Endothelial cell of umbilical vein (primary cell): ENCODE data around the gene CLEC4A. TPM values are rescaled to one million over a fixed set of nuclear protein-coding genes. Genes with fewer than 3 reads are reported as not detected.

ENCODE experiments used
- BruUV-seq: library from RNA; stranded (reverse); fragments of 400-500 nt; replicated peaks from 2 replicates; lab custom pipeline; 2021; lab: Mats Ljungman, UMichigan
- CTCF ChIA-PET: fragments of 300-600, 350-600 bp; sonication (Branson Sonifier 250); formaldehyde crosslinking; loops from one replicate; lab custom pipeline; 2021; ENCODE audit warnings: antibody characterized with exemption, inconsistent platforms; lab: Charles Lee
- POLR2A ChIA-PET: fragments of 300-600, 350-600 bp; sonication (Branson Sonifier 250); formaldehyde crosslinking; loops from one replicate; lab custom pipeline; 2021; ENCODE audit warnings: antibody characterized with exemption, inconsistent platforms; lab: Charles Lee
- DNase-seq: peaks from one replicate; pipeline ENCODE4 v3.0.0-alpha.2; 2011; ENCODE audit warnings: low read depth, low spot score
- FAIRE-seq: peaks from 2 replicates; lab custom pipeline; 2011; peaks lifted over from hg19 to GRCh38; lab: Jason Lieb, UNC
- H2AFZ ChIP-seq: 2 replicates; pipeline ENCODE4 v1.6.0; 2012; ENCODE audit warnings: low read depth, low read length, control low read depth, inconsistent platforms
- H3K27ac ChIP-seq: 2 replicates; pipeline ENCODE4 v1.5.1; 2011; ENCODE audit warnings: low read depth, mild to moderate bottlenecking, control low read depth, low read length, moderate library complexity; ENCODE audit not compliant: insufficient read depth
- H3K27me3 ChIP-seq, 2 experiments: 2 replicates each; pipeline versions ENCODE4 v1.6.0 to v1.6.1; 2011; ENCODE audit warnings: low read length in 2 of 2, mixed read lengths in 1 of 2; ENCODE audit not compliant: control insufficient read depth in 2 of 2, insufficient read depth in 2 of 2
- H3K36me3 ChIP-seq, 2 experiments: 2 replicates in 1 of 2; 3 replicates in 1 of 2; pipeline ENCODE4 v1.5.1; 2011; ENCODE audit warnings: low read length in 2 of 2, mild to moderate bottlenecking in 1 of 2, moderate library complexity in 1 of 2; ENCODE audit not compliant: control insufficient read depth in 2 of 2, insufficient read depth in 2 of 2; ENCODE audit errors: extremely low read depth in 1 of 2
- H3K4me1 ChIP-seq: 3 replicates; pipeline ENCODE4 v1.5.1; 2011; ENCODE audit warnings: mild to moderate bottlenecking, low read length; ENCODE audit not compliant: control insufficient read depth, insufficient read depth; ENCODE audit errors: extremely low read depth
- H3K4me2 ChIP-seq: 2 replicates; pipeline ENCODE4 v1.6.1; 2011; ENCODE audit warnings: low read length, control low read depth, mixed read lengths; ENCODE audit not compliant: insufficient read depth
- H3K4me3 ChIP-seq, 3 experiments: fragments of 200-600 bp in 1 of 3; sonication (generic), shearing (Covaris generic) in 1 of 3; replicated peaks in 1 of 3; 2 replicates each; pipeline ENCODE4 v1.5.1; 2011 to 2016; ENCODE audit warnings: control low read depth in 3 of 3, low read length in 3 of 3, mild to moderate bottlenecking in 2 of 3, inconsistent platforms in 1 of 3, low read depth in 1 of 3, moderate library complexity in 1 of 3; ENCODE audit not compliant: insufficient read depth in 1 of 3
- H3K79me2 ChIP-seq: 2 replicates; pipeline ENCODE4 v1.6.0; 2012; ENCODE audit warnings: low read length, inconsistent platforms; ENCODE audit not compliant: control insufficient read depth, insufficient read depth
- H3K9ac ChIP-seq: replicated peaks from 2 replicates; pipeline ENCODE3; 2011; ENCODE audit warnings: low read length, control low read depth; ENCODE audit not compliant: insufficient read depth; ENCODE audit errors: extremely low read depth
- H3K9me1 ChIP-seq: replicated peaks from 3 replicates; pipeline ENCODE4 v1.6.0; 2011; ENCODE audit warnings: mild to moderate bottlenecking, low read length; ENCODE audit not compliant: control insufficient read depth, insufficient read depth; ENCODE audit errors: extremely low read depth
- H3K9me3 ChIP-seq: replicated peaks from 2 replicates; pipeline ENCODE4 v1.5.1; 2012; ENCODE audit warnings: low read length, inconsistent platforms; ENCODE audit not compliant: control insufficient read depth, insufficient read depth
- H4K20me1 ChIP-seq: replicated peaks from 2 replicates; pipeline ENCODE3; 2011; ENCODE audit warnings: mild to moderate bottlenecking, low read length; ENCODE audit not compliant: control insufficient read depth, insufficient read depth; ENCODE audit errors: extremely low read depth
- CTCF ChIP-seq, 2 donors: IDR thresholded peaks; 1 replicate in 1 of 2; 2 replicates in 1 of 2; pipeline ENCODE4 v1.5.1; 2011; ENCODE audit warnings: low read length in 2 of 2, mild to moderate bottlenecking in 2 of 2, moderate library complexity in 2 of 2, control low read depth in 1 of 2, inconsistent platforms in 1 of 2, low read depth in 1 of 2; ENCODE audit not compliant: insufficient read depth in 1 of 2; ENCODE audit errors: extremely low read depth in 1 of 2
- EZH2 ChIP-seq: IDR thresholded peaks from 2 replicates; pipeline ENCODE4 v1.6.1; 2012; ENCODE audit warnings: borderline replicate concordance, low read depth, mild to moderate bottlenecking, moderate library complexity, low read length, inconsistent platforms; ENCODE audit not compliant: severe bottlenecking
- FOS ChIP-seq: IDR thresholded peaks from 2 replicates; pipeline ENCODE4 v1.6.1; 2011; ENCODE audit warnings: mild to moderate bottlenecking, low read length, moderate library complexity, borderline replicate concordance; ENCODE audit not compliant: insufficient read depth
- GATA2 ChIP-seq: IDR thresholded peaks from 2 replicates; pipeline ENCODE4 v1.7.0; 2011; ENCODE audit warnings: low read depth, mild to moderate bottlenecking, moderate library complexity, mixed read lengths, low read length; ENCODE audit not compliant: insufficient read length, insufficient read depth
- JUN ChIP-seq: IDR thresholded peaks from 2 replicates; pipeline ENCODE4 v1.6.1; 2011; ENCODE audit warnings: borderline replicate concordance, low read depth; ENCODE audit not compliant: insufficient read length, insufficient read depth
- MAX ChIP-seq: IDR thresholded peaks from 2 replicates; pipeline ENCODE4 v1.6.1; 2011; ENCODE audit not compliant: insufficient read depth, insufficient read length
- MYC ChIP-seq: IDR thresholded peaks from one replicate; pipeline ENCODE4 v1.6.1; 2011; ENCODE audit warnings: mild to moderate bottlenecking, low read depth, low read length
- POLR2A ChIP-seq: IDR thresholded peaks from 2 replicates; pipeline ENCODE4 v1.6.1; 2012; ENCODE audit warnings: low read depth, mild to moderate bottlenecking, control low read depth, low read length
- POLR2AphosphoS5 ChIP-seq: IDR thresholded peaks from 2 replicates; pipeline ENCODE4 v1.6.1; 2012; ENCODE audit warnings: low read depth, mild to moderate bottlenecking, control low read depth, low read length, moderate library complexity; ENCODE audit not compliant: insufficient read depth
- dilution Hi-C: fragments of 300-500 bp; cut with MboI; formaldehyde crosslinking; loops from one replicate; pipeline ENCODE4 v1.15.0; 2019; ENCODE audit warnings: low sequenced_read_pairs; ENCODE audit not compliant: extremely low pct_ligation_motif_present
- intact Hi-C: fragments of 100-400 bp; cut with micrococcal nuclease; formaldehyde crosslinking; loops from one replicate; pipeline ENCODE4 v1.10.0; 2022
- polyA plus RNA-seq, 4 experiments: library from polyadenylated mRNA; depleted of rRNA in 3 of 4; stranded (reverse) in 3 of 4; unstranded in 1 of 4; fragments of >200 nt; gene quantifications; 2 replicates each; pipeline versions ENCODE4 v1.2.1 to v1.2.3, GENCODE V29; 2011 to 2012; ENCODE audit warnings: missing spikeins in 1 of 4
- total RNA-seq: library from RNA; stranded (reverse); gene quantifications from 2 replicates; pipeline ENCODE4 v1.2.3, GENCODE V29; 2021

The CLEC4A gene
- total and polyA plus RNA-seq, 2 donors (not counting 3 experiments of a cell fraction or from before 2014, with no cell fraction given): 0.52 to 0.86 TPM

GRCh38 chr12:8078916-8079315, 44.5 kb upstream of the CLEC4A start:
- no peaks in the 10 kb centered on the region for H3K9me3 ChIP-seq
- intact Hi-C loops (loop anchor here (1.0 kb wide), 4 partner anchors 13 to 219 kb away; partner anchors contain the start of gene C3AR1), dilution Hi-C loops (no loop called here)
- no peaks in the 10 kb centered on the region for H3K27me3 ChIP-seq
- peaks cover 21% of the 10 kb centered on the region for H3K79me2 ChIP-seq
- H3K36me3 ChIP-seq: no peaks in the 10 kb centered on the region
- ChIA-PET POLR2A (interaction anchor here (0.9 to 1.1 kb wide), 2 partner anchors 143 to 146 kb away, joined by 3 to 7 read pairs; partner anchors contain the start of gene SLC2A3), CTCF (interaction anchor here (0.9 to 8.9 kb wide), 25 partner anchors 9 to 436 kb away, joined by 3 to 254 read pairs (median 6); partner anchors contain the start of gene C3AR1)
- FAIRE-seq (no peak), DNase-seq (no peak)
- peaks cover 22% of the 10 kb centered on the region for H3K4me1 ChIP-seq
- no peaks in the 10 kb centered on the region for H4K20me1 ChIP-seq
- H3K4me3 ChIP-seq: no peak overlapping the region
- no peak overlapping the region for H3K9ac ChIP-seq
- H3K9me1 ChIP-seq: no peaks in the 10 kb centered on the region
- BruUV-seq: no TSS peak
- no peak overlapping the region for H2AFZ ChIP-seq
- H3K4me2 ChIP-seq: no peak overlapping the region
- no peak overlapping the region for H3K27ac ChIP-seq
- TF ChIP-seq JUN: no peak
- TF ChIP-seq POLR2AphosphoS5: no peak
- no peak for TF ChIP-seq FOS
- no peak for TF ChIP-seq CTCF (IDR thresholded peaks at IDR 0.05; ENCODE audit: extremely low read depth in 1 of 2, insufficient read depth in 1 of 2, low read depth in 1 of 2, low read length in 2 of 2)
- TF ChIP-seq EZH2: no peak
- no peak for TF ChIP-seq GATA2
- no peak for TF ChIP-seq MYC
- TF ChIP-seq MAX: no peak
- no peak for TF ChIP-seq POLR2A
